Astrocyte of the cerebellum (primary cell): ENCODE results near the gene RNASEH2B.
A peak's percentile ranks its signal among the peaks of the same experiment; 100 is the strongest.

Experiments
- DNase-seq: peaks from one replicate; pipeline ENCODE4 v3.0.0-alpha.2; 2011; ENCODE audit warnings: low read depth
- H3K4me3 ChIP-seq: 2 replicates; pipeline ENCODE4 v1.5.1; 2011; ENCODE audit warnings: mild to moderate bottlenecking, low read depth, low read length, moderate library complexity
- in situ Hi-C: cut with HindIII; loops from 2 replicates; pipeline ENCODE4 v1.10.0; 2017; ENCODE audit warnings: low sequenced_read_pairs
- TF ChIP-seq, protein P1 (sequence below): IDR thresholded peaks from 2 replicates; pipeline ENCODE4 v1.5.1; 2012; ENCODE audit warnings: low read length, low read depth, moderate library complexity, mild to moderate bottlenecking; ENCODE audit errors: missing control alignments

RNASEH2B gene

GRCh38 chr13:50941146-50941545, 31.6 kb downstream of the RNASEH2B start:
- in situ Hi-C loops: no loop called here
- no peak overlapping the region for H3K4me3 ChIP-seq
- TF ChIP-seq, protein P1, sequence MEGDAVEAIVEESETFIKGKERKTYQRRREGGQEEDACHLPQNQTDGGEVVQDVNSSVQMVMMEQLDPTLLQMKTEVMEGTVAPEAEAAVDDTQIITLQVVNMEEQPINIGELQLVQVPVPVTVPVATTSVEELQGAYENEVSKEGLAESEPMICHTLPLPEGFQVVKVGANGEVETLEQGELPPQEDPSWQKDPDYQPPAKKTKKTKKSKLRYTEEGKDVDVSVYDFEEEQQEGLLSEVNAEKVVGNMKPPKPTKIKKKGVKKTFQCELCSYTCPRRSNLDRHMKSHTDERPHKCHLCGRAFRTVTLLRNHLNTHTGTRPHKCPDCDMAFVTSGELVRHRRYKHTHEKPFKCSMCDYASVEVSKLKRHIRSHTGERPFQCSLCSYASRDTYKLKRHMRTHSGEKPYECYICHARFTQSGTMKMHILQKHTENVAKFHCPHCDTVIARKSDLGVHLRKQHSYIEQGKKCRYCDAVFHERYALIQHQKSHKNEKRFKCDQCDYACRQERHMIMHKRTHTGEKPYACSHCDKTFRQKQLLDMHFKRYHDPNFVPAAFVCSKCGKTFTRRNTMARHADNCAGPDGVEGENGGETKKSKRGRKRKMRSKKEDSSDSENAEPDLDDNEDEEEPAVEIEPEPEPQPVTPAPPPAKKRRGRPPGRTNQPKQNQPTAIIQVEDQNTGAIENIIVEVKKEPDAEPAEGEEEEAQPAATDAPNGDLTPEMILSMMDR: no peak
- DNase-seq: no peak

GRCh38 chr13:50942630-50943311, 33.2 kb downstream of the RNASEH2B start:
- in situ Hi-C loops: no loop called here

GRCh38 chr13:50945669-50946068, 36.1 kb downstream of the RNASEH2B start:
- DNase-seq: no peak
- TF ChIP-seq, protein P1: no peak
- H3K4me3 ChIP-seq: no peak overlapping the region
- in situ Hi-C loops: no loop called here

More at GRCh38 chr13:50942630-50943311, 33.2 kb downstream of the RNASEH2B start:
- DNase-seq: no peak
- TF ChIP-seq, protein P1: no peak
- H3K4me3 ChIP-seq: no peak overlapping the region

DNA sequence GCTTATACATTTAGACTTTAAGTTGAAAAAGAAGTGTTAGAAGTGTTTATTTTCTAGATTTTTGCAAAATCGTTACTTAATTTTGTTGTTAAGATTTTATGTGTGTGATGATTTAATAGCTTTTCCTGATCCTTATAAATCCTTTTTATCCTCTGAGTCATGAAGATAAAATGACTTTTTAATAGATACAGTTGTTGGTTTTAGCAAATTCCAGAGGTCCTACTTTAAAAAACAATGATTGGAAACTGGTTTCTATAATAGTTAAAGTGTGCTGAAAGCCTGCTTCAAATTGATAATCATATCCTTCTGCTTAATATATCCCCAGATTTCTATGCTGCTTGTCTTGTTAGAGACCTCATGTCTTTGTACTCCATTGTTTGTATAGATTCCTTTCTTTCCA, 39.0 kb downstream of the RNASEH2B start:
- TF ChIP-seq, protein P1: no peak
- in situ Hi-C loops: no loop called here
- no peak overlapping the region for H3K4me3 ChIP-seq
- no peak for DNase-seq

GRCh38 chr13:50950849-50951248, 41.3 kb downstream of the RNASEH2B start:
- no peak for DNase-seq
- H3K4me3 ChIP-seq: no peak overlapping the region
- in situ Hi-C loops: no loop called here
- TF ChIP-seq, protein P1: no peak

- peak; percentile 81 for DNase-seq
- TF ChIP-seq, protein P1: no peak
- in situ Hi-C loops: no loop called here
- H3K4me3 ChIP-seq: no peak overlapping the region
Measured at GRCh38 chr13:50951366-50951765, 41.8 kb downstream of the RNASEH2B start.
